OCI-LY7 (cell line): ENCODE measurements around the gene C5orf52. TPM values are rescaled to one million over a fixed set of nuclear protein-coding genes. Genes with fewer than 3 reads are reported as not detected.
"Not testable (repeated sequence)": the region's sequence is repeated elsewhere in the genome, so short reads cannot be mapped to it uniquely, and the experiment has no call there.

Source experiments
- BruUV-seq: library from RNA; stranded (reverse); fragments of 400-500 nt; replicated peaks from 2 replicates; lab custom pipeline; 2021; lab: Mats Ljungman, UMichigan
- CTCF ChIA-PET: fragments of 300-600 bp; sonication (Branson Sonifier 250); formaldehyde crosslinking; loops from one replicate; lab custom pipeline; 2022; ENCODE audit warnings: antibody characterized with exemption; ENCODE audit not compliant: unreplicated experiment; lab: Charles Lee
- POLR2A ChIA-PET: fragments of 300-600 bp; sonication (Branson Sonifier 250); formaldehyde crosslinking; loops from one replicate; lab custom pipeline; 2022; ENCODE audit warnings: antibody characterized with exemption; lab: Charles Lee
- DNase-seq: peaks from one replicate; pipeline ENCODE4 v3.0.0-alpha.2; 2015; ENCODE audit warnings: low spot score
- H2AFZ ChIP-seq: fragments of 200-600 bp; sonication (generic), shearing (Covaris generic); 2 replicates; pipeline ENCODE4 v1.6.1; 2014; ENCODE audit warnings: mild to moderate bottlenecking, antibody characterized with exemption, low read length, moderate library complexity
- H3K27ac ChIP-seq: fragments of 200-600 bp; sonication (generic); 2 replicates; pipeline ENCODE4 v1.5.1; 2014; ENCODE audit warnings: mixed run types, low read depth, mild to moderate bottlenecking, moderate library complexity, low read length, inconsistent platforms; ENCODE audit not compliant: poor library complexity, severe bottlenecking
- H3K36me3 ChIP-seq: fragments of 200-600 bp; sonication (generic); 2 replicates; pipeline ENCODE4 v1.6.1; 2014; ENCODE audit warnings: mild to moderate bottlenecking, antibody characterized with exemption, low read length, moderate library complexity, mixed read lengths; ENCODE audit not compliant: insufficient read depth
- H3K4me1 ChIP-seq: fragments of 200-600 bp; sonication (generic); 2 replicates; pipeline ENCODE4 v1.5.1; 2014; ENCODE audit warnings: mild to moderate bottlenecking, low read length; ENCODE audit not compliant: insufficient read depth, poor library complexity, severe bottlenecking
- H3K4me2 ChIP-seq: fragments of 200-600 bp; sonication (generic); 2 replicates; pipeline ENCODE4 v1.6.1; 2014; ENCODE audit warnings: mild to moderate bottlenecking, low read length
- H3K4me3 ChIP-seq: fragments of 200-600 bp; sonication (generic); 2 replicates; pipeline ENCODE4 v1.5.1; 2014; ENCODE audit warnings: mild to moderate bottlenecking, low read depth, low read length; ENCODE audit not compliant: poor library complexity, severe bottlenecking
- H3K79me2 ChIP-seq: fragments of 200-600 bp; sonication (generic); 2 replicates; pipeline ENCODE4 v1.6.1; 2016; ENCODE audit warnings: low read depth, mild to moderate bottlenecking, low read length, moderate library complexity, mixed read lengths; ENCODE audit not compliant: insufficient read depth
- H3K9me2 ChIP-seq: fragments of 200-600 bp; sonication (generic); 2 replicates; pipeline ENCODE4 v1.6.1; 2016; ENCODE audit warnings: mild to moderate bottlenecking, low read length, mixed read lengths; ENCODE audit not compliant: insufficient read depth
- H3K9me3 ChIP-seq: fragments of 200-600 bp; sonication (generic); 2 replicates; pipeline ENCODE4 v1.6.1; 2014; ENCODE audit warnings: mild to moderate bottlenecking, mixed run types, low read length, mixed read lengths
- H4K20me1 ChIP-seq: fragments of 200-600 bp; sonication (generic); 2 replicates; pipeline ENCODE4 v1.6.1; 2014; ENCODE audit warnings: mild to moderate bottlenecking, antibody characterized with exemption, low read length, moderate library complexity, mixed read lengths; ENCODE audit not compliant: insufficient read depth
- EZH2phosphoT487 ChIP-seq: fragments of 200-600 bp; sonication (generic); IDR thresholded peaks from 2 replicates; pipeline ENCODE4 v1.6.1; 2018; ENCODE audit warnings: low read depth, borderline replicate concordance, mild to moderate bottlenecking, mixed run types, antibody characterized with exemption, low read length, moderate library complexity, mixed read lengths
- intact Hi-C: fragments of 100-400 bp; cut with micrococcal nuclease; formaldehyde crosslinking; loops from one replicate; pipeline ENCODE4 v1.10.0; 2022; ENCODE audit not compliant: unreplicated experiment
- total RNA-seq, 2 experiments: library from RNA; depleted of rRNA in 1 of 2; stranded (reverse); fragments of >200 nt in 1 of 2; shearing (Covaris generic) in 1 of 2; gene quantifications; 2 replicates each; pipeline ENCODE4 v1.2.3, GENCODE V29; 2014 to 2022
- TF ChIP-seq, protein P1 (sequence below): fragments of 200-600 bp; sonication (generic); conservative IDR thresholded peaks from 2 replicates; pipeline ENCODE4 v1.5.1; 2014; ENCODE audit warnings: mild to moderate bottlenecking, antibody characterized with exemption, low read length, moderate library complexity, mixed read lengths

The C5orf52 gene
- total RNA-seq, 2 experiments from 2014 or later, result not detected

DNA sequence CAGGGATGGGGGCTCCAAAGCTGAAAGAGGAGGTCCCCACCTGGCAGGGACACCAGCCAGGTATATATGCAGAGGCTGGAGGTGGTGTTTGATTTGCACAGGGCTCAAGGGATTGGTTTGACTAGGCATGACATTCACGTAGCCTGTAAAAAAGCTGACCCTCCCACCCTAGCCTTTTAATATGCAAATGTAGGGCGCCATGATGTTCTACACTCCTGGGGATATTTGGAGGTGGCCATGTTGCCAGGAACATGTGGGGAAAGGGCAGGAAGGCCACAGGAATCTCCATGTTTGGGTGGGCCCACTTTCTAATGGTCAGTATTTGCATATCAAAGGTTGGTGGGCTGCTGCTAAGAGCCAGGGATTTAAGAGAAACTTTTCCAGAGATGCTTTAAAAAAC is 47.9 kb downstream of the C5orf52 start:
- H3K9me3 ChIP-seq, result no peaks in the 10 kb centered on the region
- no peak overlapping the region for H3K4me2 ChIP-seq
- TF ChIP-seq, protein P1, sequence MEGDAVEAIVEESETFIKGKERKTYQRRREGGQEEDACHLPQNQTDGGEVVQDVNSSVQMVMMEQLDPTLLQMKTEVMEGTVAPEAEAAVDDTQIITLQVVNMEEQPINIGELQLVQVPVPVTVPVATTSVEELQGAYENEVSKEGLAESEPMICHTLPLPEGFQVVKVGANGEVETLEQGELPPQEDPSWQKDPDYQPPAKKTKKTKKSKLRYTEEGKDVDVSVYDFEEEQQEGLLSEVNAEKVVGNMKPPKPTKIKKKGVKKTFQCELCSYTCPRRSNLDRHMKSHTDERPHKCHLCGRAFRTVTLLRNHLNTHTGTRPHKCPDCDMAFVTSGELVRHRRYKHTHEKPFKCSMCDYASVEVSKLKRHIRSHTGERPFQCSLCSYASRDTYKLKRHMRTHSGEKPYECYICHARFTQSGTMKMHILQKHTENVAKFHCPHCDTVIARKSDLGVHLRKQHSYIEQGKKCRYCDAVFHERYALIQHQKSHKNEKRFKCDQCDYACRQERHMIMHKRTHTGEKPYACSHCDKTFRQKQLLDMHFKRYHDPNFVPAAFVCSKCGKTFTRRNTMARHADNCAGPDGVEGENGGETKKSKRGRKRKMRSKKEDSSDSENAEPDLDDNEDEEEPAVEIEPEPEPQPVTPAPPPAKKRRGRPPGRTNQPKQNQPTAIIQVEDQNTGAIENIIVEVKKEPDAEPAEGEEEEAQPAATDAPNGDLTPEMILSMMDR, result no peak
- no peak for TF ChIP-seq EZH2phosphoT487
- peaks cover 19% of the 10 kb centered on the region for H3K4me1 ChIP-seq
- intact Hi-C loops, result loop anchor here (2.0 kb wide), 3 partner anchors 148 to 242 kb away; no protein-coding TSS in a partner anchor
- ChIA-PET CTCF (interaction anchor here (0.6 to 1.4 kb wide), 6 partner anchors 24 to 240 kb away, joined by 3 to 4 read pairs (median 3); no protein-coding TSS in a partner anchor), POLR2A (interaction anchor here (0.7 to 3.2 kb wide), 7 partner anchors 24 to 572 kb away, joined by 3 to 15 read pairs (median 3); partner anchors contain the start of gene LSM11)
- no peaks in the 10 kb centered on the region for H3K79me2 ChIP-seq
- no peak for DNase-seq
- BruUV-seq, result no TSS peak
- no peak overlapping the region for H3K27ac ChIP-seq
- H4K20me1 ChIP-seq, result no peaks in the 10 kb centered on the region
- H3K9me2 ChIP-seq, result no peaks in the 10 kb centered on the region
- no peak overlapping the region for H2AFZ ChIP-seq
- H3K4me3 ChIP-seq, result no peak overlapping the region
- no peaks in the 10 kb centered on the region for H3K36me3 ChIP-seq

DNA sequence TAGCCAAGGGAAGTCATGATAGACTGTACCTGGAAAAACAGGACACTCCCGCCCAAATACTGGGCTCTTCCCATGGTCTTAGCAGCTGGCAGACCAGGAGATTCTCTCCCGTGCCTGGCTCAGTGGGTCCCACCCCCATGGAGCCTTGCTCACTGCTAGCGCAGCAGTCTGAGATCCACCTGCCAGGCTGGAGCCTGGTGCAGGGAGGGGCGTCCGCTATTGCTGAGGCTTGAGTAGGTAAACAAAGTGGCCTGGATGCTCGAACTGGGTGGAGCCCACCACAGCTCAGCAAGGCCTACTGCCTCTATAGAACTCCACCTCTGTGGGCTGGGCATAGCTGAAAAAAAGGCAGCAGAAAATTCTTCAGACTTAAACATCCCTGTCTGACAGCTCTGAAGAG is 49.8 kb downstream of the C5orf52 start:
- no TSS peak for BruUV-seq
- H3K9me2 ChIP-seq, result no peaks in the 10 kb centered on the region
- TF ChIP-seq, protein P1, result no peak
- TF ChIP-seq EZH2phosphoT487, result no peak
- no peaks in the 10 kb centered on the region for H4K20me1 ChIP-seq
- no peak for DNase-seq
- H3K79me2 ChIP-seq, result no peaks in the 10 kb centered on the region
- intact Hi-C loops, result no loop called here
- no peak overlapping the region for H3K4me3 ChIP-seq
- H3K36me3 ChIP-seq, result no peaks in the 10 kb centered on the region
- CTCF ChIA-PET, result no interaction called here
- H3K9me3 ChIP-seq, result no peaks in the 10 kb centered on the region
- H3K4me2 ChIP-seq, result no peak overlapping the region
- no peak overlapping the region for H2AFZ ChIP-seq
- peaks cover 25% of the 10 kb centered on the region for H3K4me1 ChIP-seq
- no peak overlapping the region for H3K27ac ChIP-seq
- POLR2A ChIA-PET, result interaction anchor here (0.5 to 0.6 kb wide), 2 partner anchors 20 to 128 kb away, joined by 3 to 4 read pairs; no protein-coding TSS in a partner anchor

DNA sequence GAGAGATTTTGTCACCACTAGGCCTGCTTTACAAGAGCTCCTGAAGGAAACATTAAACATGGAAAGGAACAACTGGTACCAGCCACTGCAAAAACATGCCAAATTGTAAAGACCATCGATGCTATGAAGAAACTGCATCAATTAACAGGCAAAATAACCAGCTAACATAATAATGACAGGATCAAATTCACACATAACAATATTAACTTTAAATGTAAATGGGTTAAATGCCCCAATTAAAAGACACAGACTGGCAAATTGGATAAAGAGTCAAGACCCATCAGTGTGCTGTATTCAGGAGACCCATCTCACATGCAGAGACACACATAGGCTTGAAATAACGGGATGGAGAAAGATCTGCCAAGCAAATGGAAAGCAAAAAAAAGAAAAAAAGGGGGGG is 51.6 kb downstream of the C5orf52 start:
- DNase-seq, BruUV-seq, H3K36me3 ChIP-seq, H3K4me3 ChIP-seq, intact Hi-C loops, H3K4me2 ChIP-seq, POLR2A ChIA-PET, H4K20me1 ChIP-seq, H3K9me2 ChIP-seq, H3K27ac ChIP-seq, H3K9me3 ChIP-seq, CTCF ChIA-PET, H2AFZ ChIP-seq, H3K79me2 ChIP-seq: not testable (repeated sequence)
- H3K4me1 ChIP-seq, result peaks cover 18% of the 10 kb centered on the region

DNA sequence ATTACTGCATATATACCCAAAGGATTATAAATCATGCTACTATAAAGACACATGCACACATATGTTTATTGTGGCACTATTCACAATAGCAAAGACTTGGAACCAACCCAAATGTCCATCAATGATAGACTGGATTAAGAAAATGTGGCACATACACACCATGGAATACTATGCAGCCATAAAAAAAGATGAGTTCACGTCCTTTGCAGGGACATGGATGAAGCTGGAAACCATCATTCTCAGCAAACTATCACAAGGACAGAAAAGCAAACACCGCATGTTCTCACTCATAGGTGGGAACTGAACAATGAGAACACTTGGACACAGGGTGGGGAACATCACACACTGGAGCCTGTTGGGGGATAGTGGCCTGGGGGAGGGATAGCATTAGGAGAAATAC is 55.3 kb downstream of the C5orf52 start:
- peaks cover 28% of the 10 kb centered on the region for H3K4me1 ChIP-seq
- DNase-seq, POLR2A ChIA-PET, CTCF ChIA-PET, H3K27ac ChIP-seq, BruUV-seq, H3K4me2 ChIP-seq, H3K4me3 ChIP-seq, H3K9me2 ChIP-seq, H2AFZ ChIP-seq, H4K20me1 ChIP-seq: not testable (repeated sequence)
- peaks cover 11% of the 10 kb centered on the region; the same call in 1 of the 2 replicates for H3K79me2 ChIP-seq
- H3K9me3 ChIP-seq, result peaks cover 20% of the 10 kb centered on the region
- intact Hi-C loops, result loop anchor here (5.0 kb wide), 1 partner anchor 124 kb away; no protein-coding TSS in a partner anchor
- peaks cover 25% of the 10 kb centered on the region for H3K36me3 ChIP-seq

DNA sequence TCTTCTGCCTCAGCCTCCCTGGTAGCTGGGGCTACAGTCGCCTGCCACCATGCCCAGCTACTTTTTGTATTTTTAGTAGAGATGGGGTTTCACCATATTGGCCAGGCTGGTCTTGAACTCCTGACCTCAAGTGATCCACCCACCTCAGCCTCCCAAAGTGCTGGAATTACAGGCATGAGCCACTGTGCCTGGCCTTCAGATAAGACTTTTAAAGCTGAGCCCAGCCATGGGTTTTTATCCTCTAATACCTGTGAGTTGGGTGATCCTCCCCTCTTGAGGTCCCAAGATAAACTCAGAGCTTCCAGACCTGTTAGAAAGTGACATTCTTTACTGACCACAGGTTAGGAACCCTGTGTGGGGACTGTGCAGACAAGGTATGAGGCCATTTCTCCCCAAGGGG is 56.5 kb downstream of the C5orf52 start:
- H4K20me1 ChIP-seq, H3K9me2 ChIP-seq, H2AFZ ChIP-seq, H3K27ac ChIP-seq, CTCF ChIA-PET, H3K4me3 ChIP-seq, BruUV-seq, DNase-seq, H3K4me2 ChIP-seq: not testable (repeated sequence)
- Histone ChIP-seq H3K79me2 (peaks cover 17% of the 10 kb centered on the region; the same call in 1 of the 2 replicates), H3K9me3 (peaks cover 20% of the 10 kb centered on the region), H3K4me1 (peaks cover 35% of the 10 kb centered on the region), H3K36me3 (peaks cover 28% of the 10 kb centered on the region)
- POLR2A ChIA-PET, result interaction anchor here (0.5 to 1.6 kb wide), 5 partner anchors 10 to 727 kb away, joined by 3 to 6 read pairs (median 4); no protein-coding TSS in a partner anchor
- intact Hi-C loops, result loop anchor here (5.0 kb wide), 1 partner anchor 126 kb away; no protein-coding TSS in a partner anchor
